Stimulated activated CD4-positive, alpha-beta T cell treated with anti-CD3 and anti-CD28 coated beads, Interleukin-1b, Interleukin-23, amount 100 ng/mL, for 24 hours (primary cell): ENCODE measurements around the gene GEMIN4.
"Not testable (repeated sequence)": the region's sequence is repeated elsewhere in the genome, so short reads cannot be mapped to it uniquely, and the experiment has no call there.

Source experiments
- DNase-seq, 4 experiments: peaks; one replicate each; pipeline ENCODE4 v3.0.0-alpha.2; 2020; ENCODE audit warnings: low read depth in 4 of 4, low spot score in 1 of 4

GEMIN4 gene

GRCh38 chr17:704111-704864 lies 47.8 kb downstream of the GEMIN4 start:
- no peak for DNase-seq

- DNase-seq: no peak
These were observed 48.8 kb downstream of the GEMIN4 start for GRCh38 chr17:703081-703875.

- no peak for DNase-seq
These were observed 51.5 kb downstream of the GEMIN4 start for GRCh38 chr17:700504-701094.

- no peak for DNase-seq
These were observed 52.7 kb downstream of the GEMIN4 start for GRCh38 chr17:699345-699744.

GRCh38 chr17:698096-698495 lies 54.0 kb downstream of the GEMIN4 start:
- DNase-seq: not testable (repeated sequence)

GRCh38 chr17:697682-698081 lies 54.4 kb downstream of the GEMIN4 start:
- DNase-seq: no peak

GRCh38 chr17:696369-696768 lies 55.7 kb downstream of the GEMIN4 start:
- DNase-seq: no peak
